K562 (cell line): ENCODE results near the gene RCC2. TPM values are rescaled to one million over a fixed set of nuclear protein-coding genes. Genes with fewer than 3 reads are reported as not detected.

Experiments
- polyA plus RNA-seq, 8 experiments: library from polyadenylated mRNA; depleted of rRNA in 4 of 8; stranded (reverse) in 5 of 8; unstranded in 3 of 8; fragments of >200 nt; fragmentation: Nextera tagmentation in 2 of 8; fragmentation: Illumina TruSeq in 1 of 8; extraction: Ambion mirVana in 2 of 8; extraction: Trizol in 1 of 8; gene quantifications; 2 replicates each; pipeline versions ENCODE4 v1.2.1 to v1.2.3, GENCODE V29; 2011 to 2014; ENCODE audit warnings: inconsistent platforms in 1 of 8, missing spikeins in 1 of 8
- total RNA-seq, 7 experiments: library from RNA; depleted of rRNA in 6 of 7; stranded (reverse); fragments of >200 nt in 6 of 7; fragmentation: Illumina TruSeq in 2 of 7; extraction: Trizol in 2 of 7; gene quantifications; 2 replicates each; pipeline versions ENCODE4 v1.2.1 to v1.2.3, GENCODE V29; 2011 to 2021; ENCODE audit warnings: low replicate concordance in 1 of 7

Gene RCC2
- total and polyA plus RNA-seq, 9 of the 15 experiments (the other 6 are each of a cell fraction or from before 2014, with no cell fraction given), result 31.8 to 292 (median 116) TPM

Other genes starting within 250 kb of the RCC2 start
- gene PADI1, start 234.5 kb downstream of the RCC2 start, total RNA-seq (2014; rRNA removed), result not detected in 2 replicates
- not detected in 2 replicates for gene PADI1, start 234.5 kb downstream of the RCC2 start, total RNA-seq (2014; rRNA removed; fragmentation: Illumina TruSeq; extraction: Trizol)
- gene PADI1, start 234.5 kb downstream of the RCC2 start, total RNA-seq (2015; rRNA removed; fragmentation: Illumina TruSeq; extraction: Trizol), result not detected in 2 replicates
- not detected in 2 replicates for gene PADI1, start 234.5 kb downstream of the RCC2 start, total RNA-seq (2021)
- gene PADI1, start 234.5 kb downstream of the RCC2 start, polyA plus RNA-seq (2011; rRNA removed), result not detected in 2 replicates
- not detected in 2 replicates for gene PADI1, start 234.5 kb downstream of the RCC2 start, polyA plus RNA-seq (2014; fragmentation: Illumina TruSeq; extraction: Trizol)
- not detected for gene PADI1, start 234.5 kb downstream of the RCC2 start, polyA plus RNA-seq (2014; fragmentation: Nextera tagmentation; extraction: Ambion mirVana)
- gene PADI1, start 234.5 kb downstream of the RCC2 start, polyA plus RNA-seq (2014; rRNA removed), result not detected in 2 replicates
- not detected in 2 replicates for gene PADI3, start 190.6 kb downstream of the RCC2 start, total RNA-seq (2014; rRNA removed)
- not detected in 2 replicates for gene PADI3, start 190.6 kb downstream of the RCC2 start, total RNA-seq (2014; rRNA removed; fragmentation: Illumina TruSeq; extraction: Trizol)
- gene PADI3, start 190.6 kb downstream of the RCC2 start, total RNA-seq (2015; rRNA removed; fragmentation: Illumina TruSeq; extraction: Trizol), result not detected in 2 replicates
- gene PADI3, start 190.6 kb downstream of the RCC2 start, total RNA-seq (2021), result not detected in 2 replicates
- not detected in 2 replicates for gene PADI3, start 190.6 kb downstream of the RCC2 start, polyA plus RNA-seq (2011; rRNA removed)
- gene PADI3, start 190.6 kb downstream of the RCC2 start, polyA plus RNA-seq (2014; fragmentation: Illumina TruSeq; extraction: Trizol), result not detected in 2 replicates
- gene PADI3, start 190.6 kb downstream of the RCC2 start, polyA plus RNA-seq (2014; fragmentation: Nextera tagmentation; extraction: Ambion mirVana), result not detected
- not detected in 2 replicates for gene PADI3, start 190.6 kb downstream of the RCC2 start, polyA plus RNA-seq (2014; rRNA removed)
- not detected in 2 replicates for gene PADI4, start 131.5 kb downstream of the RCC2 start, total RNA-seq (2014; rRNA removed)
- gene PADI4, start 131.5 kb downstream of the RCC2 start, total RNA-seq (2014; rRNA removed; fragmentation: Illumina TruSeq; extraction: Trizol), result not detected in 2 replicates
- gene PADI4, start 131.5 kb downstream of the RCC2 start, total RNA-seq (2015; rRNA removed; fragmentation: Illumina TruSeq; extraction: Trizol), result not detected in 2 replicates
- gene PADI4, start 131.5 kb downstream of the RCC2 start, total RNA-seq (2021), result 0.33 TPM in 1 of 2 replicates, not detected in the other
- 0.09 TPM in 1 of 2 replicates, not detected in the other for gene PADI4, start 131.5 kb downstream of the RCC2 start, polyA plus RNA-seq (2011; rRNA removed)
- not detected in 2 replicates for gene PADI4, start 131.5 kb downstream of the RCC2 start, polyA plus RNA-seq (2014; fragmentation: Illumina TruSeq; extraction: Trizol)
- under 1 TPM in 1 of 2 experiments, not detected in 1; 0.22 TPM for gene PADI4, start 131.5 kb downstream of the RCC2 start, polyA plus RNA-seq (2014; fragmentation: Nextera tagmentation; extraction: Ambion mirVana)
- not detected in 2 replicates for gene PADI4, start 131.5 kb downstream of the RCC2 start, polyA plus RNA-seq (2014; rRNA removed)
- not detected in 2 replicates for gene PADI6, start 67.5 kb downstream of the RCC2 start, total RNA-seq (2014; rRNA removed)
- gene PADI6, start 67.5 kb downstream of the RCC2 start, total RNA-seq (2014; rRNA removed; fragmentation: Illumina TruSeq; extraction: Trizol), result not detected in 2 replicates
- gene PADI6, start 67.5 kb downstream of the RCC2 start, total RNA-seq (2015; rRNA removed; fragmentation: Illumina TruSeq; extraction: Trizol), result not detected in 2 replicates
- gene PADI6, start 67.5 kb downstream of the RCC2 start, total RNA-seq (2021), result not detected in 2 replicates
- not detected in 2 replicates for gene PADI6, start 67.5 kb downstream of the RCC2 start, polyA plus RNA-seq (2011; rRNA removed)
- gene PADI6, start 67.5 kb downstream of the RCC2 start, polyA plus RNA-seq (2014; fragmentation: Illumina TruSeq; extraction: Trizol), result not detected in 2 replicates
- not detected for gene PADI6, start 67.5 kb downstream of the RCC2 start, polyA plus RNA-seq (2014; fragmentation: Nextera tagmentation; extraction: Ambion mirVana)
- gene PADI6, start 67.5 kb downstream of the RCC2 start, polyA plus RNA-seq (2014; rRNA removed), result not detected in 2 replicates
- 0.09 TPM in 1 of 2 replicates, not detected in the other for gene ARHGEF10L, start 100.0 kb upstream of the RCC2 start, total RNA-seq (2014; rRNA removed)
- gene ARHGEF10L, start 100.0 kb upstream of the RCC2 start, total RNA-seq (2014; rRNA removed; fragmentation: Illumina TruSeq; extraction: Trizol), result not detected in 2 replicates
- gene ARHGEF10L, start 100.0 kb upstream of the RCC2 start, total RNA-seq (2015; rRNA removed; fragmentation: Illumina TruSeq; extraction: Trizol), result not detected in 2 replicates
- gene ARHGEF10L, start 100.0 kb upstream of the RCC2 start, total RNA-seq (2021), result 0.13 TPM in 2 replicates
- 0.01 TPM in 1 of 2 replicates, not detected in the other for gene ARHGEF10L, start 100.0 kb upstream of the RCC2 start, polyA plus RNA-seq (2011; rRNA removed)
- not detected in 2 replicates for gene ARHGEF10L, start 100.0 kb upstream of the RCC2 start, polyA plus RNA-seq (2014; fragmentation: Illumina TruSeq; extraction: Trizol)
- not detected for gene ARHGEF10L, start 100.0 kb upstream of the RCC2 start, polyA plus RNA-seq (2014; fragmentation: Nextera tagmentation; extraction: Ambion mirVana)
- gene ARHGEF10L, start 100.0 kb upstream of the RCC2 start, polyA plus RNA-seq (2014; rRNA removed), result not detected in 2 replicates